Left ventricle myocardium inferior (tissue), 1 donor: Measurements from ENCODE around the gene HOXA3. TPM values are rescaled to one million over a fixed set of nuclear protein-coding genes. Genes with fewer than 3 reads are reported as not detected.

Source experiments
- DNase-seq: peaks from one replicate; pipeline ENCODE4 v3.0.0-alpha.2; 2020
- H3K27ac ChIP-seq: fragments of 200-600 bp; replicated peaks from 2 replicates; pipeline ENCODE4 v1.8.0; 2021
- H3K27me3 ChIP-seq: fragments of 200-600 bp; 2 replicates; pipeline ENCODE4 v1.8.0; 2021; ENCODE audit warnings: low read depth
- H3K36me3 ChIP-seq: fragments of 200-600 bp; 2 replicates; pipeline ENCODE4 v1.8.0; 2021
- H3K4me1 ChIP-seq: fragments of 200-600 bp; 2 replicates; pipeline ENCODE4 v1.8.0; 2021
- H3K4me3 ChIP-seq: fragments of 200-600 bp; 2 replicates; pipeline ENCODE4 v1.8.0; 2021; ENCODE audit warnings: mild to moderate bottlenecking, moderate library complexity
- H3K9me3 ChIP-seq: fragments of 200-600 bp; replicated peaks from 2 replicates; pipeline ENCODE4 v1.8.0; 2021
- CTCF ChIP-seq: fragments of 200-600 bp; IDR thresholded peaks from 2 replicates; pipeline ENCODE4 v1.8.0; 2021; ENCODE audit warnings: antibody characterized with exemption, mild to moderate bottlenecking, borderline replicate concordance
- intact Hi-C: fragments of 100-400 bp; cut with micrococcal nuclease; formaldehyde crosslinking; loops from one replicate; pipeline ENCODE4 v1.11.0; 2022
- total RNA-seq: library from RNA; stranded (reverse); fragmentation: NEBNext Ultra II Directional; extraction: Animal tissue kit (Norgen Biotek cat#: 25700); gene quantifications from one replicate; pipeline ENCODE4 v1.2.1, GENCODE V29; 2021
- donor health status: DM: no; HTN: yes; CAD: no; lungs with severe emphysema.

The HOXA3 gene
- total RNA-seq, 1 donor from 2014 or later: not detected

GRCh38 chr7:27126596-27127327 lies 25.6 kb downstream of the HOXA3 start:
- Histone ChIP-seq H3K4me3 (no peak overlapping the region), H3K9me3 (no peaks in the 10 kb centered on the region), H3K27me3 (peaks cover 100% of the 10 kb centered on the region), H3K36me3 (no peaks in the 10 kb centered on the region), H3K27ac (no peak overlapping the region), H3K4me1 (peaks cover 10% of the 10 kb centered on the region)
- intact Hi-C loops: no loop called here
- no peak for TF ChIP-seq CTCF
- DNase-seq: no peak

GRCh38 chr7:27125986-27126394 lies 26.4 kb downstream of the HOXA3 start:
- intact Hi-C loops: no loop called here
- H3K4me3 ChIP-seq: no peak overlapping the region
- no peak for DNase-seq
- H3K9me3 ChIP-seq: no peaks in the 10 kb centered on the region
- no peaks in the 10 kb centered on the region for H3K36me3 ChIP-seq
- peaks cover 6% of the 10 kb centered on the region for H3K4me1 ChIP-seq
- peaks cover 98% of the 10 kb centered on the region for H3K27me3 ChIP-seq
- TF ChIP-seq CTCF: no peak
- no peak overlapping the region for H3K27ac ChIP-seq

- no peak overlapping the region for H3K4me3 ChIP-seq
- no peaks in the 10 kb centered on the region for H3K9me3 ChIP-seq
- peaks cover 98% of the 10 kb centered on the region for H3K27me3 ChIP-seq
- TF ChIP-seq CTCF: no peak
- DNase-seq: no peak
- no peaks in the 10 kb centered on the region for H3K4me1 ChIP-seq
- H3K27ac ChIP-seq: no peak overlapping the region
- intact Hi-C loops: no loop called here
- H3K36me3 ChIP-seq: no peaks in the 10 kb centered on the region
Observed at GRCh38 chr7:27124902-27125689, 27.3 kb downstream of the HOXA3 start.

- Histone ChIP-seq H3K27ac (no peak overlapping the region), H3K4me1 (no peaks in the 10 kb centered on the region), H3K27me3 (peaks cover 98% of the 10 kb centered on the region), H3K9me3 (no peaks in the 10 kb centered on the region), H3K4me3 (no peak overlapping the region), H3K36me3 (no peaks in the 10 kb centered on the region)
- intact Hi-C loops: no loop called here
- TF ChIP-seq CTCF: no peak
- DNase-seq: no peak
Observed at GRCh38 chr7:27124096-27124901, 28.1 kb downstream of the HOXA3 start.

- no peak for DNase-seq
- Histone ChIP-seq H3K9me3 (no peaks in the 10 kb centered on the region), H3K27me3 (peaks cover 98% of the 10 kb centered on the region), H3K4me1 (no peaks in the 10 kb centered on the region), H3K4me3 (no peak overlapping the region), H3K27ac (no peak overlapping the region), H3K36me3 (no peaks in the 10 kb centered on the region)
- no peak for TF ChIP-seq CTCF
- intact Hi-C loops: no loop called here
Observed at GRCh38 chr7:27123477-27124053, 28.8 kb downstream of the HOXA3 start.
